Spinal cord (tissue), 10 donors: ENCODE measurements around the gene TMEM175. TPM values are rescaled to one million over a fixed set of nuclear protein-coding genes. Genes with fewer than 3 reads are reported as not detected.

Experiments
- DNase-seq, 6 donors: peaks; one replicate each; pipeline versions ENCODE4 v3.0.0 to v3.0.0-alpha.2; 2013 to 2015; ENCODE audit warnings: low spot score in 6 of 6, low read depth in 4 of 6
- H3K27ac ChIP-seq: one replicate; pipeline ENCODE4 v1.5.1; 2013; ENCODE audit warnings: low read depth, low read length, control low read depth
- H3K27me3 ChIP-seq: one replicate; pipeline ENCODE4 v1.6.1; 2013; ENCODE audit warnings: low read length; ENCODE audit not compliant: control insufficient read depth, insufficient read depth
- H3K36me3 ChIP-seq: one replicate; pipeline ENCODE4 v1.6.1; 2013; ENCODE audit warnings: low read length; ENCODE audit not compliant: control insufficient read depth, insufficient read depth
- H3K4me1 ChIP-seq: one replicate; pipeline ENCODE4 v1.6.1; 2013; ENCODE audit warnings: low read length; ENCODE audit not compliant: control insufficient read depth, insufficient read depth
- H3K4me3 ChIP-seq: one replicate; pipeline ENCODE4 v1.5.1; 2013; ENCODE audit warnings: low read depth, low read length, control low read depth
- H3K9me3 ChIP-seq: one replicate; pipeline ENCODE4 v1.6.1; 2013; ENCODE audit warnings: low read length; ENCODE audit not compliant: control insufficient read depth, insufficient read depth
- WGBS: methylation state at CpG from one replicate; pipeline ENCODE4 v1.1.5; 2013; ENCODE audit warnings: missing lambda C conversion rate; ENCODE audit not compliant: insufficient coverage; 5-methylcytosine and 5-hydroxymethylcytosine counted together
- polyA plus RNA-seq, 2 donors: library from polyadenylated mRNA; unstranded; fragments of 120-200 nt; gene quantifications; one replicate each; pipeline ENCODE4 v1.2.1, GENCODE V29; 2013; ENCODE audit not compliant: insufficient read length in 2 of 2
- total RNA-seq, 2 donors: library from RNA; depleted of rRNA in 1 of 2; stranded (reverse); fragments of 120-200 nt in 1 of 2; fragments of >200 nt in 1 of 2; gene quantifications; one replicate each; pipeline versions ENCODE4 v1.2.3 to v1.2.4, GENCODE V29; 2013 to 2014
- donor health status: healthy.

The TMEM175 gene
- total and polyA plus RNA-seq, 4 donors, result 27.1 to 78.7 (median 51.4) TPM

- Histone ChIP-seq H3K4me3 (no peak overlapping the region), H3K4me1 (peaks cover 41% of the 10 kb centered on the region), H3K27ac (no peak overlapping the region), H3K27me3 (peaks cover 43% of the 10 kb centered on the region), H3K9me3 (no peaks in the 10 kb centered on the region), H3K36me3 (peaks cover 30% of the 10 kb centered on the region)
- 97% methylated on average over 11 of the region's 15 CpGs for WGBS
- no peak for DNase-seq
Observed at GRCh38 chr4:1000686-1001260, 68.5 kb downstream of the TMEM175 start.

- H3K27ac ChIP-seq, result no peak overlapping the region
- WGBS, result 24% methylated on average over 48 of the region's 48 CpGs
- no peaks in the 10 kb centered on the region for H3K9me3 ChIP-seq
- H3K27me3 ChIP-seq, result peaks cover 43% of the 10 kb centered on the region
- H3K36me3 ChIP-seq, result peaks cover 30% of the 10 kb centered on the region
- DNase-seq, result no peak
- H3K4me1 ChIP-seq, result peaks cover 37% of the 10 kb centered on the region
- H3K4me3 ChIP-seq, result no peak overlapping the region
Observed at GRCh38 chr4:1001561-1002130, 69.4 kb downstream of the TMEM175 start.

- 7% methylated on average over 54 of the region's 54 CpGs for WGBS
- no peaks in the 10 kb centered on the region for H3K9me3 ChIP-seq
- peak in 1 of 6 donors; percentile 32 for DNase-seq
- H3K4me3 ChIP-seq, result no peak overlapping the region
- peaks cover 43% of the 10 kb centered on the region for H3K27me3 ChIP-seq
- peaks cover 30% of the 10 kb centered on the region for H3K36me3 ChIP-seq
- peaks cover 32% of the 10 kb centered on the region for H3K4me1 ChIP-seq
- no peak overlapping the region for H3K27ac ChIP-seq
Observed at GRCh38 chr4:1002131-1002630, 69.9 kb downstream of the TMEM175 start.

- H3K4me1 ChIP-seq, result peaks cover 29% of the 10 kb centered on the region
- peaks cover 30% of the 10 kb centered on the region for H3K36me3 ChIP-seq
- no peak overlapping the region for H3K27ac ChIP-seq
- H3K27me3 ChIP-seq, result peaks cover 43% of the 10 kb centered on the region
- H3K9me3 ChIP-seq, result no peaks in the 10 kb centered on the region
- 3% methylated on average over 58 of the region's 75 CpGs for WGBS
- DNase-seq, result no peak
- no peak overlapping the region for H3K4me3 ChIP-seq
Observed at GRCh38 chr4:1002631-1003251, 70.5 kb downstream of the TMEM175 start.

- peaks cover 30% of the 10 kb centered on the region for H3K36me3 ChIP-seq
- no peaks in the 10 kb centered on the region for H3K9me3 ChIP-seq
- no peak overlapping the region for H3K4me3 ChIP-seq
- no peak overlapping the region for H3K27ac ChIP-seq
- H3K4me1 ChIP-seq, result peaks cover 22% of the 10 kb centered on the region
- H3K27me3 ChIP-seq, result peaks cover 49% of the 10 kb centered on the region
- WGBS, result 20% methylated on average over 56 of the region's 63 CpGs
- no peak for DNase-seq
Observed at GRCh38 chr4:1003271-1004070, 71.2 kb downstream of the TMEM175 start.

GRCh38 chr4:1004071-1004418, 71.8 kb downstream of the TMEM175 start:
- no peak for DNase-seq
- Histone ChIP-seq H3K4me1 (peaks cover 27% of the 10 kb centered on the region), H3K4me3 (no peak overlapping the region), H3K36me3 (peaks cover 30% of the 10 kb centered on the region), H3K9me3 (no peaks in the 10 kb centered on the region), H3K27me3 (peaks cover 54% of the 10 kb centered on the region), H3K27ac (no peak overlapping the region)
- 85% methylated on average over 13 of the region's 13 CpGs for WGBS

GRCh38 chr4:1004557-1005485, 72.6 kb downstream of the TMEM175 start:
- WGBS, result 84% methylated on average over 21 of the region's 25 CpGs
- Histone ChIP-seq H3K27ac (no peak overlapping the region), H3K4me1 (peaks cover 24% of the 10 kb centered on the region), H3K36me3 (peaks cover 30% of the 10 kb centered on the region), H3K9me3 (no peaks in the 10 kb centered on the region), H3K4me3 (no peak overlapping the region), H3K27me3 (peaks cover 56% of the 10 kb centered on the region)
- no peak for DNase-seq

- Histone ChIP-seq H3K36me3 (peaks cover 24% of the 10 kb centered on the region), H3K4me3 (no peak overlapping the region), H3K9me3 (no peaks in the 10 kb centered on the region), H3K27ac (no peak overlapping the region), H3K27me3 (peaks cover 55% of the 10 kb centered on the region), H3K4me1 (peaks cover 33% of the 10 kb centered on the region)
- no peak for DNase-seq
- 94% methylated on average over 3 of the region's 5 CpGs for WGBS
Observed at GRCh38 chr4:1006856-1007255, 74.6 kb downstream of the TMEM175 start.
